ENCODE measurements around the gene PTGFRN. TPM values are rescaled to one million over a fixed set of nuclear protein-coding genes. Genes with fewer than 3 reads are reported as not detected.
A peak's percentile ranks its signal among the peaks of the same experiment; 100 is the strongest.

PTGFRN gene
- polyA plus RNA-seq, 1 donor (not counting 4 experiments of a cell fraction or from before 2014, with no cell fraction given) = 177 TPM

DNA sequence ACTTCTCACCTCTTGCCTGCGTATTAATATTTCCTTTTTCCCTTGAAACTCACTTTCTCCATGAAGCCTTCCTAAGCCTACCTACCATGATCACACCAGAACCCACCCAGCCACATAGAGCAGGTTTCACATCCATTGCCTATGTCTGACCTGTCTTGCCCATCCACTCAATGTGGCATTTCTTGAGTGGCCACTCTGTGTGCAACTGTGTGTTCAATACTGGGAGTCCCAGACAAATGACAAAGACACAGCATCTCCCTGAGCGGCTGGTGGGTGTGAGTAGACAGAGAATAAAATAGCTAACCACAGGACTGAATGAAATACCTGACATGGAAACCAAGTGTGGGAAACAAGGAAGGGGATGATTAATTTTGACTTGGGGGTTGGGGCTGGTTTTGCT, 3.1 kb downstream of the PTGFRN start:
- H3K27me3 ChIP-seq (ENCODE audit: control insufficient read depth, extremely low read depth, insufficient read depth, low read length) = no peaks in the 10 kb centered on the region
- H3K9ac ChIP-seq (ENCODE audit: control insufficient read depth, extremely low read depth, insufficient read depth, low read length) = peak overlapping the region; percentile 16
- H2AFZ ChIP-seq (ENCODE audit: control insufficient read depth, low read length) = no peak overlapping the region
- peaks cover 80% of the 10 kb centered on the region for H3K4me1 ChIP-seq (ENCODE audit: control insufficient read depth, extremely low read depth, insufficient read depth, low read length)
- TF ChIP-seq, protein P1, sequence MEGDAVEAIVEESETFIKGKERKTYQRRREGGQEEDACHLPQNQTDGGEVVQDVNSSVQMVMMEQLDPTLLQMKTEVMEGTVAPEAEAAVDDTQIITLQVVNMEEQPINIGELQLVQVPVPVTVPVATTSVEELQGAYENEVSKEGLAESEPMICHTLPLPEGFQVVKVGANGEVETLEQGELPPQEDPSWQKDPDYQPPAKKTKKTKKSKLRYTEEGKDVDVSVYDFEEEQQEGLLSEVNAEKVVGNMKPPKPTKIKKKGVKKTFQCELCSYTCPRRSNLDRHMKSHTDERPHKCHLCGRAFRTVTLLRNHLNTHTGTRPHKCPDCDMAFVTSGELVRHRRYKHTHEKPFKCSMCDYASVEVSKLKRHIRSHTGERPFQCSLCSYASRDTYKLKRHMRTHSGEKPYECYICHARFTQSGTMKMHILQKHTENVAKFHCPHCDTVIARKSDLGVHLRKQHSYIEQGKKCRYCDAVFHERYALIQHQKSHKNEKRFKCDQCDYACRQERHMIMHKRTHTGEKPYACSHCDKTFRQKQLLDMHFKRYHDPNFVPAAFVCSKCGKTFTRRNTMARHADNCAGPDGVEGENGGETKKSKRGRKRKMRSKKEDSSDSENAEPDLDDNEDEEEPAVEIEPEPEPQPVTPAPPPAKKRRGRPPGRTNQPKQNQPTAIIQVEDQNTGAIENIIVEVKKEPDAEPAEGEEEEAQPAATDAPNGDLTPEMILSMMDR (optimal IDR thresholded peaks at IDR 0.05 in 1 of 3, IDR thresholded peaks at IDR 0.05 in 1 of 3, conservative IDR thresholded peaks at IDR 0.05 in 1 of 3; ENCODE audit: extremely low read depth in 1 of 3, insufficient read depth in 2 of 3, low read length in 3 of 3) = no peak
- no peak for TF ChIP-seq EZH2 (IDR thresholded peaks at IDR 0.05; ENCODE audit: low read length)
- peaks cover 86% of the 10 kb centered on the region for H3K79me2 ChIP-seq (ENCODE audit: control insufficient read depth, insufficient read depth, low read length)
- H3K9me1 ChIP-seq (ENCODE audit: control insufficient read depth, extremely low read depth, insufficient read depth, low read length) = peaks cover 8% of the 10 kb centered on the region
- H3K4me3 ChIP-seq (ENCODE audit: control insufficient read depth in 2 of 3, extremely low read depth in 1 of 3, insufficient read depth in 2 of 3, low read depth in 1 of 3, low read length in 3 of 3) = peak overlapping the region; percentile 85 to 90 (median 87)
- peak overlapping the region; percentile 49 for H3K4me2 ChIP-seq (ENCODE audit: control insufficient read depth, extremely low read depth, insufficient read depth, low read depth, low read length)
- FAIRE-seq (no peak), DNase-seq (ENCODE audit: low read depth, low spot score) (no peak)
- peaks cover 0 to 6% of the 10 kb centered on the region in 2 experiments for H3K36me3 ChIP-seq (ENCODE audit: control insufficient read depth in 2 of 2, extremely low read depth in 1 of 2, insufficient read depth in 2 of 2, low read length in 2 of 2)
- dilution Hi-C loops (cut with MboI; ENCODE audit: extremely low pct_ligation_motif_present, low sequenced_read_pairs) = no loop called here
- H3K27ac ChIP-seq (ENCODE audit: control insufficient read depth, insufficient read depth, low read length) = peak overlapping the region; percentile 89
- H4K20me1 ChIP-seq (ENCODE audit: control insufficient read depth, extremely low read depth, insufficient read depth, low read length) = no peaks in the 10 kb centered on the region
- no peaks in the 10 kb centered on the region for H3K9me3 ChIP-seq (ENCODE audit: control insufficient read depth, low read depth, low read length)

DNA sequence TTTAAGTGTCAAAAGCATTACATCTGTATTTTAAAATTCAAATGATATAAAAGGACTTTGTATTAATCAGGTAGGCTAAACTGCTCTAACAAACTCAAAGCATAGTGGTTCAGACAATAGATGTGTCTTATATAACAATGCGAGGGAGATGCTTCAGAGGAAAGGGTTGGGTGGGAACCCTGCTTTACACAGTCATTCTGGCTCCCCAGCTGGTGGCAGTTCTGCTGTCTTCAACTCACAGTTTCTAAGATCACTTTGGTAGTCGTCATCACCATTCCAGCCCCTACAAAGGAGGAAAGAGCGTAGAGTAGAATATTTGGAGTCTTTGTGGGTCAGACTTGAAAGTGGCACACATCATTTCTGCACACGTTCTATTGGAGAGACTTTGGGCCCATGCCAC, 4.2 kb downstream of the PTGFRN start:
- DNase-seq (ENCODE audit: low read depth, low spot score) = no peak
- peaks cover 85% of the 10 kb centered on the region for H3K4me1 ChIP-seq (ENCODE audit: control insufficient read depth, extremely low read depth, insufficient read depth, low read length)
- H3K27ac ChIP-seq (ENCODE audit: control insufficient read depth, insufficient read depth, low read length) = peak overlapping the region; percentile 89
- H3K27me3 ChIP-seq (ENCODE audit: control insufficient read depth, extremely low read depth, insufficient read depth, low read length) = no peaks in the 10 kb centered on the region
- dilution Hi-C loops (cut with MboI; ENCODE audit: extremely low pct_ligation_motif_present, low sequenced_read_pairs) = no loop called here
- H3K36me3 ChIP-seq (ENCODE audit: control insufficient read depth in 2 of 2, extremely low read depth in 1 of 2, insufficient read depth in 2 of 2, low read length in 2 of 2) = peaks cover 0 to 6% of the 10 kb centered on the region in 2 experiments
- FAIRE-seq = no peak
- peaks cover 8% of the 10 kb centered on the region for H3K9me1 ChIP-seq (ENCODE audit: control insufficient read depth, extremely low read depth, insufficient read depth, low read length)
- TF ChIP-seq, protein P1 (optimal IDR thresholded peaks at IDR 0.05 in 1 of 3, IDR thresholded peaks at IDR 0.05 in 1 of 3, conservative IDR thresholded peaks at IDR 0.05 in 1 of 3; ENCODE audit: extremely low read depth in 1 of 3, insufficient read depth in 2 of 3, low read length in 3 of 3) = no peak
- TF ChIP-seq EZH2 (IDR thresholded peaks at IDR 0.05; ENCODE audit: low read length) = no peak
- no peaks in the 10 kb centered on the region for H4K20me1 ChIP-seq (ENCODE audit: control insufficient read depth, extremely low read depth, insufficient read depth, low read length)
- no peak overlapping the region for H2AFZ ChIP-seq (ENCODE audit: control insufficient read depth, low read length)
- peaks cover 95% of the 10 kb centered on the region for H3K79me2 ChIP-seq (ENCODE audit: control insufficient read depth, insufficient read depth, low read length)
- no peak overlapping the region for H3K9ac ChIP-seq (ENCODE audit: control insufficient read depth, extremely low read depth, insufficient read depth, low read length)
- H3K4me2 ChIP-seq (ENCODE audit: control insufficient read depth, extremely low read depth, insufficient read depth, low read depth, low read length) = peak overlapping the region; percentile 49
- H3K4me3 ChIP-seq (ENCODE audit: control insufficient read depth in 2 of 3, extremely low read depth in 1 of 3, insufficient read depth in 2 of 3, low read depth in 1 of 3, low read length in 3 of 3) = no peak overlapping the region
- no peaks in the 10 kb centered on the region for H3K9me3 ChIP-seq (ENCODE audit: control insufficient read depth, low read depth, low read length)

Data from keratinocyte (primary cell).